Measurements from ENCODE around the gene NDRG4.

GRCh38 chr16:58535100-58535499 lies 35.2 kb downstream of the NDRG4 start:
- TF ChIP-seq POLR2AphosphoS5 (IDR thresholded peaks at IDR 0.05; ENCODE audit: borderline replicate concordance, low read depth, low read length) (no peak), EZH2 (IDR thresholded peaks at IDR 0.05) (no peak)

All from SK-N-MC (cell line).